ENCODE results near the gene DOCK2. TPM values are rescaled to one million over a fixed set of nuclear protein-coding genes. Genes with fewer than 3 reads are reported as not detected.

DOCK2 gene
- total RNA-seq, 4 donors from 2014 or later: 2.3 to 11.2 (median 3.2) TPM

DNA sequence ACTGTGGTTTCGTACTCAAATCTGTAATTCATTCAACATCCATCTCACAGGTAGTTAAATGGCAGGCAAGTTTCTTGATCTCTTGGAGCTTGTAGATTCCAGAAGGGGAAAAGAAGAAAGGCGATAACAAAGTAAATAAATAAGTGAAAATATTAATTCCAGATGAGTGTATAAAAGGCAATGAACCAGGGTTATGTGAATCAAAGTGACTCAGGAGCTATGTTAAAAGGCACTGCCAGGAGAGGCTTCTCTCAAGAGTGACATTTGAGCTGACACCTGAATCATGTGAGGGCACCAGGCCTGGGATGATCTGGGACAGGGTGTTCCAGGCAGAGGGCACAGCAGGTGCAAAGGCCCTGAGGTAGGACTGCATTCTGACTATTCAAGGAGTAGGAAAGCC lies 45.0 kb downstream of the DOCK2 start:
- Histone ChIP-seq H3K36me3 (no peaks in the 10 kb centered on the region), H3K4me3 (no peak overlapping the region), H3K27ac (no peak overlapping the region), H3K9me3 (no peaks in the 10 kb centered on the region), H3K27me3 (no peaks in the 10 kb centered on the region), H3K4me1 (no peaks in the 10 kb centered on the region)
- TF ChIP-seq POLR2AphosphoS5 (IDR thresholded peaks at IDR 0.05) (no peak), POLR2A (IDR thresholded peaks at IDR 0.05) (no peak), EP300 (IDR thresholded peaks at IDR 0.05) (no peak)
- TF ChIP-seq, protein P1, sequence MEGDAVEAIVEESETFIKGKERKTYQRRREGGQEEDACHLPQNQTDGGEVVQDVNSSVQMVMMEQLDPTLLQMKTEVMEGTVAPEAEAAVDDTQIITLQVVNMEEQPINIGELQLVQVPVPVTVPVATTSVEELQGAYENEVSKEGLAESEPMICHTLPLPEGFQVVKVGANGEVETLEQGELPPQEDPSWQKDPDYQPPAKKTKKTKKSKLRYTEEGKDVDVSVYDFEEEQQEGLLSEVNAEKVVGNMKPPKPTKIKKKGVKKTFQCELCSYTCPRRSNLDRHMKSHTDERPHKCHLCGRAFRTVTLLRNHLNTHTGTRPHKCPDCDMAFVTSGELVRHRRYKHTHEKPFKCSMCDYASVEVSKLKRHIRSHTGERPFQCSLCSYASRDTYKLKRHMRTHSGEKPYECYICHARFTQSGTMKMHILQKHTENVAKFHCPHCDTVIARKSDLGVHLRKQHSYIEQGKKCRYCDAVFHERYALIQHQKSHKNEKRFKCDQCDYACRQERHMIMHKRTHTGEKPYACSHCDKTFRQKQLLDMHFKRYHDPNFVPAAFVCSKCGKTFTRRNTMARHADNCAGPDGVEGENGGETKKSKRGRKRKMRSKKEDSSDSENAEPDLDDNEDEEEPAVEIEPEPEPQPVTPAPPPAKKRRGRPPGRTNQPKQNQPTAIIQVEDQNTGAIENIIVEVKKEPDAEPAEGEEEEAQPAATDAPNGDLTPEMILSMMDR (IDR thresholded peaks at IDR 0.05): no peak
- WGBS: 73% methylated on average over 2 of the region's 2 CpGs
- DNase-seq (ENCODE audit: low spot score in 2 of 2): no peak

DNA sequence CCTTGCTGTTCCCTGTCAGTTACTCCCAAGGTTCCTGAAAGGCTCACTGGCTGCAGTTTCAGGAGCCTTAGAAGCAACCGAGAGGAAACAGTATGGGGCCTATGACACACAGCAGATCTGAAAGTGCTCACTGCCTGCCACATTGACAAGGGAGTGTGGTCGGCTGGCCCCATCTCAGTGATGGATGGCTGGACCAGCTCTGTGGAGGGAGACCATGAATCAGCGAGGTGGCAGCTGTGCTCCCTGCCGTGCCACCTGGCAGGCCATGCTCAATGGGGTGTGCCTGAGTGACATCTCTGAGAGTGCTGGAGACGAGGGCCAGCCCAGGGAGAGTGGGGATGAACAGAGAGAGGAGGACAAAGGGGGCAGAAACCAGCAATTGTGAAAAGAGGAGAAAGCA lies 49.1 kb downstream of the DOCK2 start:
- Histone ChIP-seq H3K36me3 (no peaks in the 10 kb centered on the region), H3K4me3 (no peak overlapping the region), H3K27me3 (no peaks in the 10 kb centered on the region), H3K4me1 (no peaks in the 10 kb centered on the region), H3K9me3 (no peaks in the 10 kb centered on the region), H3K27ac (no peak overlapping the region)
- DNase-seq (ENCODE audit: low spot score in 2 of 2): no peak
- 61% methylated on average over 5 of the region's 5 CpGs for WGBS
- no peak for TF ChIP-seq POLR2AphosphoS5 (IDR thresholded peaks at IDR 0.05)
- TF ChIP-seq, protein P1 (IDR thresholded peaks at IDR 0.05): no peak
- no peak for TF ChIP-seq EP300 (IDR thresholded peaks at IDR 0.05)
- no peak for TF ChIP-seq POLR2A (IDR thresholded peaks at IDR 0.05)

DNA sequence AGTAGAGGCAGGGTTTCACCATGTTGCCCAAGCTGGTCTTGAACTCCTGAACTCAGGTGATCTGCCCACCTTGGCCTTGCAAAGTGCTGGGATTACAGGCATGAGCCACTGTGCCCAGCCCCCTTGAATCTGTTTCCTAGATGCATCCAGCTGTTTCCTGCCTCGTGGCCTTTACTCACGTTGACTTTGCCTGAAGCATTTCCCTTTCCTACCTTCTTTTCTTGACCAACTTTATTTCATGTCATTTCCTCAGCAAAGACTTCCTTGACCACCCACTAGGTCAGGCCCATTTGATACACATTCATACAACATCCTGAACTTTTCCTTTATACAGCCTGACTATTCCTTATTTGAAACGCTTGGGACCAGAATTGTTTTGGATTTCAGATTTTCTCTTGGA lies 51.0 kb downstream of the DOCK2 start:
- H3K27ac ChIP-seq: no peak overlapping the region
- H3K9me3 ChIP-seq: no peaks in the 10 kb centered on the region
- 45% methylated on average over 3 of the region's 3 CpGs for WGBS
- DNase-seq (ENCODE audit: low spot score in 2 of 2): no peak
- H3K4me1 ChIP-seq: no peaks in the 10 kb centered on the region
- H3K27me3 ChIP-seq: no peaks in the 10 kb centered on the region
- H3K4me3 ChIP-seq: no peak overlapping the region
- H3K36me3 ChIP-seq: no peaks in the 10 kb centered on the region
- TF ChIP-seq, protein P1 (IDR thresholded peaks at IDR 0.05): no peak
- TF ChIP-seq POLR2A (IDR thresholded peaks at IDR 0.05) (no peak), EP300 (IDR thresholded peaks at IDR 0.05) (no peak)

DNA sequence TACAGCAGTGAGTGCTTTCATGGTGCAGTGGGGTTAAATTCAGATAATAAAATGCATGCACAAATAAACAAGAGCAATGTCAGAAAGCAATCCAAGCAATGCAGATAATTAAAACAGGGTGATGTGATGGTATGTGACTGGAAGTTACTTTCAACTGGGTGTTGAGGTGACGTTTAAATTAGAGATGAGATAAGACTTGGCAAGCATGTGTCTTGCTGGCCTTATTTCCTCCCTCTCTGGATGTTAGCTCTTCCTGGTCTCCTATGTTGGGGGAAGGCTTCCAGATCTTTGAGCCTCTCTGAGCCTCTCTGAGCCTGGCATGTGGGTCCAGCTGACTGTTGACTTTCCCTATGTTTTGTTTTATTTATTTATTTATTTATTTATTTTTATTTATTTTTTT lies 54.4 kb downstream of the DOCK2 start:
- 25% methylated on average over 1 of the region's 1 CpG for WGBS
- H3K27ac ChIP-seq: no peak overlapping the region
- DNase-seq (ENCODE audit: low spot score in 2 of 2): no peak
- H3K9me3 ChIP-seq: no peaks in the 10 kb centered on the region
- TF ChIP-seq POLR2AphosphoS5 (IDR thresholded peaks at IDR 0.05): no peak
- TF ChIP-seq, protein P1 (IDR thresholded peaks at IDR 0.05): no peak
- TF ChIP-seq POLR2A (IDR thresholded peaks at IDR 0.05): no peak
- TF ChIP-seq EP300 (IDR thresholded peaks at IDR 0.05): no peak
- no peaks in the 10 kb centered on the region for H3K4me1 ChIP-seq
- no peak overlapping the region for H3K4me3 ChIP-seq
- H3K27me3 ChIP-seq: no peaks in the 10 kb centered on the region
- H3K36me3 ChIP-seq: no peaks in the 10 kb centered on the region

DNA sequence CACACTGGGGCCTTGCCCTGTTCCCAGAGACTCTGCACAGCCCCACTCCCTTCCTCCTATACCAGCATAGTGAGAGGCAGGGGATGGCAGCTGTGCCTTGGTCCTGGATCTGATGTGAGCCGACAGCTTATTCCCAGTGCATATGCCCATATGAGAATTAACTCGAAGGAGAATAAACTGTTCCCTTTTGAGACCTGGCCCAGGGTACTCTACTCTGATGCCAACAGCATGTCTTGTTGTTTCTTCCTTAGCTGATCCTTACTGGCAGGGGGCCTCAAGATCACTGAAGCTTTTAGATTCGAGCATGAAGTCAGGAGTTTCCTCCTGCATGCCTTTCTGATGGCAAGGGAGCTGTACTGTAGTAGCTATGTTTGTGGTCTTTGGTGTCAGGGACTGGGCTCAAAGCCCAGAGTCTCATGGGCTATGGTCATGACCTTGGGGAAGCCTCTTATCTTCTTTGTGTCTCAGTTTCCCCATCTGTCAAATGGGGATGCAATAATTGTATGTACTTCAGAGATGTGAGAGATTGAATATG lies 57.1 kb downstream of the DOCK2 start:
- DNase-seq (ENCODE audit: low spot score in 2 of 2): no peak
- H3K27ac ChIP-seq: no peak overlapping the region
- WGBS: 94% methylated on average over 3 of the region's 3 CpGs
- no peaks in the 10 kb centered on the region for H3K4me1 ChIP-seq
- no peaks in the 10 kb centered on the region for H3K36me3 ChIP-seq
- no peaks in the 10 kb centered on the region for H3K9me3 ChIP-seq
- no peaks in the 10 kb centered on the region for H3K27me3 ChIP-seq
- TF ChIP-seq, protein P1 (IDR thresholded peaks at IDR 0.05): no peak
- TF ChIP-seq POLR2A (IDR thresholded peaks at IDR 0.05) (no peak), POLR2AphosphoS5 (IDR thresholded peaks at IDR 0.05) (no peak), EP300 (IDR thresholded peaks at IDR 0.05) (no peak)
- H3K4me3 ChIP-seq: no peak overlapping the region
